Mesenteric fat pad (tissue), 1 donor: Measurements from ENCODE around the gene DSTYK. TPM values are rescaled to one million over a fixed set of nuclear protein-coding genes. Genes with fewer than 3 reads are reported as not detected.

Experiments
- total RNA-seq: library from RNA; stranded (reverse); fragmentation: NEBNext Ultra II Directional; extraction: Animal tissue kit (Norgen Biotek cat#: 25700); gene quantifications from one replicate; pipeline ENCODE4 v1.2.1, GENCODE V29; 2021
- donor health status: DM: yes; HTN: yes; CAD: no.

Gene DSTYK
- total RNA-seq, 1 donor from 2014 or later, result 8.5 TPM

Other genes starting within 250 kb of the DSTYK start
- not detected for gene CNTN2, start 168.5 kb downstream of the DSTYK start, total RNA-seq
- 2.2 TPM for gene TMEM81, start 127.2 kb downstream of the DSTYK start, total RNA-seq
- 9.8 TPM for gene RBBP5, start 89.7 kb downstream of the DSTYK start, total RNA-seq
- gene TMCC2, start 16.2 kb upstream of the DSTYK start, total RNA-seq, result 1.1 TPM
- 1.6 TPM for gene NUAK2, start 110.0 kb upstream of the DSTYK start, total RNA-seq
- not detected for gene KLHDC8A, start 145.2 kb upstream of the DSTYK start, total RNA-seq
- not detected for gene LEMD1, start 210.4 kb upstream of the DSTYK start, total RNA-seq
- gene BLACAT1, start 244.3 kb upstream of the DSTYK start, total RNA-seq, result not detected